GM19463 (cell line): ENCODE results near the gene CMTM6.
"Not testable (repeated sequence)": the region's sequence is repeated elsewhere in the genome, so short reads cannot be mapped to it uniquely, and the experiment has no call there.

Source experiments
- ATAC-seq: cut with Tn5 transposase; IDR thresholded peaks from one replicate; pipeline ENCODE4 v1.9.1; 2021; ENCODE audit warnings: mild to moderate bottlenecking, moderate library complexity; ENCODE audit not compliant: unreplicated experiment

The CMTM6 gene

DNA sequence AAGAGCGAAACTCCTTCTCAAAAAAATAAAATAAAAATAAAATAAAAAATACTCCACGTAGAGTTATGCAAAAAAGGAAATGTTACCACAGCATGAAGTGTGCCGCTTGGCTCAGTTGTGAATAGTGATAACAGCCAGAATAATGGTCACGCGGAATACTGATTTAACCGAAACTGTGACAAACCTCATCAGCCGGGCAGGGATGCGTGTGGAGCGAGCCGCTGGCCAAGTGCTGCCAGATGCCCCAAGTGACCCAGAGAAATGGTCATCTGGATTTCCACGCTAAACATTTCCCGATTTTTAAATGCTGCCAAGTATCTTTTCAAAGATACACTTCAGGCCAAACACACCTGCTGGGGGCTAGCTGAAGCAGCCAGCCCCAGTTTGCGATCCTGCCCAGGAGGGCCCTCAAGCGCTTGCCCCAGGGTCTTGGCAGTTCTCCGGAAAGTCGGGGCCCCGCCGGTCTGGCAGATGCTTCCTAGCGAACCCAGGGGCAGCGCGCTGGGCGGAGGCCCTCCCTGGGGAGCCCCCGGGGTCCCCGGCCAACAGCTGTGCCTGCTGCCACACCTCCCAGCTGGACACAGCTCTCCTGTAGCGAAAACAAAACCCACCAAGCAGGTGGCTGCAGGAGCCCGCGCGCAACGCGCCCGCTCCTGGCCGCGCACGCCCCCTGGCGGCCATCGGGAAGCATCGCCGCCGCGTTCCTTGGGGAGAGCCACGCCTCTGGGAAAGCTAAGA, 35.1 kb downstream of the CMTM6 start:
- peak; percentile 71 for ATAC-seq

DNA sequence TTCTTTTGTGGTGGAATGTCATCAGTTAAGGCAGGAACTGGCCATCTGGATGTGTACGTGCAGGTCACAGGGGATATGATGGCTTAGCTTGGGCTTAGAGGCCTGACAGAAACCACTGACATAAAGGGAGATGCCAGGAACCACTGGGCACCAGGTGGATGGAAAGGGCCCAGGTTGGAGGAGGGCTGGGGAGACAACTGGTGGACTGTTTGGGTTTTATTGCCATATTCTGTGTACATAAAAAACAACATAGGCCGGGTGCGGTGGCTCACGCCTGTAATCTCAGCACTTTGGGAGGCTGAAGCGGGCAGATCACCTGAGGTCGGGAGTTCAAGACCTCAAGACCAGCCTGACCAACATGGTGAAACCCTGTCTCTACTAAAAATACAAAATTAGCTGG, 35.8 kb downstream of the CMTM6 start:
- not testable (repeated sequence) for ATAC-seq

DNA sequence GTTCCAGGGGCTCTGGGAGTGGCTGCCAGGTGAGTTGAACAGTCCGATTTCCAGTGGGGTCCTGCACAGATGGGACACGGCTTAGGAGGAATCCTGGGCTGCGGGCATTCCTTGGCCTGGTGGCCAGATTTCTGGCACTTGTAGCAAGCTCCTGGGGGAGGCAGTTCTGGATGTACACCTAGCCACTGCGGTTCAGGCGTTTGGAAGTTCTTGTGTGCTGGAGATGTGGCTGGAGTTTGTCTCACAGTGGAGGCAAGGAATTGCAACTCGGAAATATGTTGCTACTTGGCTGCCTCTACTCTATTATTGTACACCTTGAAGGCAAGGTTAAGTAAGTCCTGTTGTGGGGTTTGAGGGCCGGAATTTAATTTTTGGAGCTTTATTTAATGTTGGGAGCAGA, 37.9 kb downstream of the CMTM6 start:
- not testable (repeated sequence) for ATAC-seq

DNA sequence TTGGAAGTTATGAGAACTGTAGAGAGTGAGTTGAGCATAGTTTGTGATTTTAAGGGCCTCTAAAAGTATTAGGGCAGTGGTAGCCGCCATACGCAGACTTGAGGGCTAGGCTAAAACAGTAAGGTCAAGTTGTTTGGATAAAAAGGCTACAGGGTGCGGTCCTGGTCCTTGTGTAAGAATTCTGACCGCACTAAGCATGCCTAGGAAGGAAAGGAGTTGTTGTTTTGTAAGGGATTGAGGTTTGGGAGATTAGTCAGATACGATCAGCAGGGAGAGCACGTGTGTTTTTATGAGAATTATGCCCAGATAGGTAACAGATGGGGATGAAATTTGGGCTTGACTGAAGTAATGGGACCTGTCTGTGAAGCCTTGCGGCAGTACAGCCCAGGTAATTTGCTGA, 39.2 kb downstream of the CMTM6 start:
- ATAC-seq, result not testable (repeated sequence)

DNA sequence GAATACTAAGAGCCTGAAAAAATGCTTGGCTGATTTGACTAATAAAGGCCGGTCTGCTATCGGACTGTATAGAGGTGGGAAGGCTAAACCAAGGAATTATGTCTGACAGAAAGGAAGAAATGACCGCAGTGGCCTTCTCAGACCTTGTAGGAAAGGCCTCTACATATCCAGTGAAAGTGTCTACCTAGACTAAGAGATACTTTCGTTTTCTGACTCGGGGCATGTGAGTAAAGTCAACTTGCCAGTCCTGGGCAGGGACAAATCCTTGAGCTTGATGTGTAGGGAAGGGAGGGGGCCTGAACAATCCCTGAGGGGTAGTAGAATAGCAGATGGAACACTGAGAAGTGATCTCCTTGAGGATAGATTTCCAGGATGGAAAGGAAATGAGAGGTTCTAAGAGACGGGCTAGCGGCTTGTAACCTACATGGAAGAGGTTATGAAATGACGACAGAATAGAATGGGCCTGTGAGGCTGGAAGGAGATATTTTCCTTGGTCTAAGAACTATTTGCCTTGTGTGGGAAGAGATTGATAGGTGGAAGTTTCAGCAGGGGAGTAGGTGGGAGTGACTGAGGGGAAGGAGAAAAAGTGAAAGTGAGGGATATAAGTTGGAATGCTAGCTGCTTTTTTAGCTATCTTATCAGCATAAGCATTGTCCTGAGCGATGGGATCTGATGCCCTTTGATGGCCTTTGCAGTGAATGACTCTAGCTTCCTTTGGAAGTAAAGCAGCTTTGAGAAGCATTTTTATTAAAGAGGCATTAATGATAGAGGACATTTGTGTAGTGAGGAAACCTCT, 40.3 kb downstream of the CMTM6 start:
- ATAC-seq, result not testable (repeated sequence)

DNA sequence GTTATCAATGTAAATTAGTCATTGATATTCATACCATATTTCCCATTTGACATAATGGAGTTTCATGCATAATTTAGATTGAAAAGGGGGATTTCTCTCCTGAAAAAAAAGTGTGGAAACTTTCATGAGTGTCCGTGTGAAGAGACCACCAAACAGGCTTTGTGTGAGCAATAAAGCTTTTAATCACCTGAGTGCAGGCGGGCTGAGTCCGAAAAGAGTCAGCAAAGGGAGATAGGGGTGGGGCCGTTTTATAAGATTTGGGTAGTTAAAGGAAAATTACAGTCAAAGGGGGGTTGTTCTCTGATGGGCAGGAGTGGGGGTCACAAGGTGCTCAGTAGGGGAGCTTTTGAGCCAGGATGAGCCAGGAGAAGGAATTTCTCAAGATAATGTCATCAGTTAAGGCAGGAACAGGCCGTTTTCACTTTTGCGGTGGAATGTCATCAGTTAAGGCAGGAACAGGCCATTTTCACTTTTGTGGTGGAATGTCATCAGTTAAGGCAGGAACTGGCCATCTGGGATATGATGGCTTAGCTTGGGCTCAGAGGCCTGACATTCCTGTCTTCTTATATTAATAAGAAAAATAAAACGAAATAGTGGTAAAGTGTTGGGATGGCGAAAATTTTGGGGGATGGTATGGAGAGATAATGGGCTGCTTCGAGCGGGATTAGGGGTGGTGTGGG, 41.7 kb downstream of the CMTM6 start:
- not testable (repeated sequence) for ATAC-seq

DNA sequence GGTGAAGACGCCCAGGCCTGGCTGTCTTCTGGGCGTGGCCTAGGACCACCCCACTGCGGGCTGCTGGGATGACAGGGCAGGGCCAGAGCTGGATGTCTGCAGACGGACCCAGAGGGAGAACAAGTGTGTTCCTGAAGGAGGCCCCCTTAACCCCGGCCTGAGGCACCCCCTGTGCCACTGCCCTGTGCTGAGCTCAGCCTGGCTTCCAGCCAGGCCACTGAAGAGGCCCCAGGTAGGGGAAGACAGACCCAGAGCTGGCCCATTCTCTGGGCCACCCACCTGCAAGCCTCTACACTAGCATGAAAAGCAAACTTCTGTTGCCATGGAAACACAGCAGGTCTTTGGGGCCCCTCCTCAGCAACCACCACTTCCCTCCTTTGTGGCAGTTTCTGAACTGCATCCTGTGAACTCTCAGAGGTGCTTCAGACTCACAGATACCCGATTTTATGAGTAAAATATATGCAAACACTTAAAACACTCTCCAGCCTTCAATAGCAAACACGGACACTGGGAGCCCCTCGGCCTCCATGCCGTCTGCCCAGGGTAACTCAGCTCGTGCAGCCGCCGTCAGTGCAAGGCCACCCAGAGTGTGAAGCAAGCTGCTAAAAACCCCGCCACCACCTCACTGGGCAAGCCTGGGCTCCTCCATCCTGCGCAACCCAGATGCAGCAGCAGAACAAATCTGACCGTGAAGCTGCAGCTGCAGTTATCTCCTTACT, 42.5 kb downstream of the CMTM6 start:
- ATAC-seq, result peak; percentile 79

DNA sequence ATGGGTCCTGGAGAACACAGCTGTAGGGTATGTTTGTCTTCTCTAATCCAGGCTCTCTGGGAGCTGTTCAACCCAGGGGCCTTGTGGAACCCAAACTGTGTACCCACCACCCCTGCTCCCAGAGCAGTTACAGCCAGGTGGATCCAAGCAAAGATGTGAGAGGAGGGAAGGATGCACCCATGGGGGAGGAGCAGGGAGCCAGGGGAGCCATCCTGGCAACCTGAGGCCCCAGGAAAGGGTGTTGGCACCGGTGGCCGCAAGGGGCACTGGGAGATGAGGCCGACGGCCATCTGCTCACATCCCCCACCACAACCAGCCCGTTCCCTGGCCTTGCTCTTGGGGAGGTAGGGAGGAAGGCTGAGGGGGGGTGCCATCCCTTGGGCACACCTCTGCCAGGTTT, 43.2 kb downstream of the CMTM6 start:
- ATAC-seq, result no peak

DNA sequence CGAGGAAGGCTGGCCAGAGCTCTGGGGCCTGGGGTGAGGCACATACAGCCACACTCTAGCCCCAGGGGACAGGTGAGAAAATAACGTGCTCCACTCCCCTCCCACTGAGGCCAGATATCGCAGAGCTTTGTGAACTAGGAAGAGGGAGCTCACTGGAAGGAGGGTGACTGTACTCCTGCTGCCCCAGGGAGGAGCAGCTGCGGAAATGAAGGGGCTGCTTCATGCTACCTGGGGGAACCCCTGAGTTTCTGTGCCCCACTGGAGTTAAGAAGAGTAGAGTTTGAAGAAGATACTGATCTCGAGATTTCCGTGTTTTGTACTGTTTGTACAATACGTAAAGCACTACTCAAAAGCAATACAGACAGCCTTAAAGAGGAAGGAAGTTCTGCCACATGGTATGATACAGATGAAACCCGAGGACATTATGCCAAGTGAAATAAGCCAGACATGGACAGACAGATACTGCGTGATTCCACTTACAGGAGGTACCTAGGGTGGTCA, 44.6 kb downstream of the CMTM6 start:
- no peak for ATAC-seq

DNA sequence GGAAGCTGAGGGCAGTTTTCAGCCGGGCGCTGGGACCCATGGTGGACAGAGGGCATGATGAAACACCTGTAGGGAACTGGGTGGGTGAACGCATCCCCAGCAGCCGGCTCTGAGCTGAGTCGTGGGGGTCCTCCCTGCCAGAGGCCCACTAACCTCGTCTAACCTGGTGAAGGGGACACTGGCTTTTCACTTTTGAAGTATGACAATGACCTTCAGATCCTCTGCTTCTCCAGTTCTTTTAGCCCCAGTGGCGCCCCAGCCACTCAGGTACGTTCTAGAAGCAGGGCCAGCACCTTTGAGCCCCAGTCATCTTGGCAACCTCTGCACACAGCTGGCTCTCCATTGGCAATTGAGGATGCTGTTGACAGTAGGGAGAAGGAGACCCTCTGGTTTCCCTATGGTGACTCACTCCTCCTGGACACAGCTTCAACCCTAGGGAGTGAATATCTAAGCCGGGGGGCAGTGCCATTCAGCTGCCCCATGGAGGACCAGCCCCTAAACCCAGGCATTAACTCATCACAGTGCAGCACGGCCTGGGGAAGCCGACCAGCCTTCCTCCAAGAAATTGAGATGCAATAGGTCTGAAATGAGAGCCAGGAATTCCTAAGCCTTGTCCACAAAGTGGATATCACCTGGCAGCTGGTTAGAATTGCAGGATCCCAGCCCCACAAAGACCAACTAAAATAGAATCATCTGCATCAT, 46.1 kb downstream of the CMTM6 start:
- ATAC-seq, result no peak

DNA sequence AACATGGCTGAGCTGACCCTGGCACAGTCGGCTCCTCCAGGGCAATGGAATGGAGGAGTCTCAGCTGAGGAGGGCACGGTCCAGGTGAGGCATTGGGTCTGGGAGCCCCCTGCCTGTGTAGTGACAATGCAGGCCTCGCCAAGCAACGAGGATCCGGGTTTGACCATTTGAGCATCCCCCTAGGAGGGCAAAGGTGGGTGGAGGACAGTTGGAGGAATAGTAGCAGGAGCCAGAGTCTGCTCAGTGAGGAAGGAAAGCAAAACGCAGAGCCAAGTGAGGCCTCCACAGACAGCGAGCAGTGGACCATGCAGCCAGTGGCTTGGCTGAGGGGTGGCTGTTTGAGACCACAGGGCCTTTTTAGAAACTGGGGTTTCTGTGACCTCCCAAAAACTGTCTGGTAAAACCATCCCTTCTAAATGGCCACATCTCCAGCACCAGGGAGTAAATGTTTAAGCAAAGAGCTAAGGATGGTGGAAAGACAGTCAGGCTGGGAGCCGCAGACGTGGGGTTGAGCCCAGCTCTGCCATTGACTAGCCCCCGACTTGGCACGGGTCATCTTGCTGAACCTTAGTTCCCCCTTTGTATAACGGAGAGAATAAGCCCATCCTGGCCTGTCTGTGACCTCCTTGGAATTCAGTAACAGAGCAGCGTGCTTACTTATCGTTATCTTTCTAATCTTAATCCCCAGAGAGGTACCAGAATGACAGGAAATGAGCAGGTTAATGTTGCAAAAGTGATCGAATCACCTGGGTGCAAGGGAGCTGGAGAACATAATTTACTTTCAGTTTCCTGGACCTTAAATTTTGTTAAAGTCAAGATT, 46.8 kb downstream of the CMTM6 start:
- ATAC-seq, result no peak

DNA sequence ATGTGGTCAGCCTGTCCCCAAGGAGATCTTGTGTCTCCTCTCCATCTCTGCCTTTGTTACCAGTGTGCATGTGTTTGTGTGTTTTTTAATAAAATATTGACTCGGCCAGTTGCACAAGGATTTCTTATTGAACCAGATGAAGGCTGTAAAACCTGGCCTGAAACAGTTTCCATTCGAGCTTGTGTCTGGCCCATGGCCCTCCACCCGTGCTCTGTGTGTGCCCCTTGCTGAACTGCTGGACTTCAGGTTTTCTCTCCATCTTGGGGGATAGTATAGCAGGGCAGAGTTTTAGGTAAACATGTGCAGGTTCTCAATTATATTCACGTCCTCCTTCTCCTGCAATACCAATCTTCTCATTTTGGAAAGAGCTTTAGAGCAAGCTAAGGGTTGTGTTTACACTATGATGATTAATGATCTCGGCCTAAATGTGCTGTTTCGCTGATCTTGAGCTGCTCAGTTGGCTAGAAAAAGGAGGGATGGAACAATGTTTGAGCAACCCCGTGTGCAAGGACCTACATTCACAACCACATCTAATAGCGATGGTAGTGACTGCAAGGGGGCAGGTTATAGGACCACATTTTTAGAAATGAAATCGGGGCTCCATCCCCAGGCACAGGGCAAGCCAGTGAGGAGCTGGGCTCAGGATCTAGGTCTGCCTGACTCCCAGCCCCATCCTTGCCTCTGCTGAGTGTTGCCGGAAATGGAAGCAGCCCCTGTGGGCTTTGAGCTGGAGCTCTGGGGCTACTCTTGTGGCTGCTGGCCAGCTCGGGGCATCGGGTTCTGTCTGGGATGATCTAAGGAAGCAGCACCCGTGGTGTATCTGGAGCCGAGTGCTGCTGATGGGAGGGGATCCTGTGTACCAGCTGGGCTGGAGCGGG, 47.7 kb downstream of the CMTM6 start:
- ATAC-seq, result no peak

DNA sequence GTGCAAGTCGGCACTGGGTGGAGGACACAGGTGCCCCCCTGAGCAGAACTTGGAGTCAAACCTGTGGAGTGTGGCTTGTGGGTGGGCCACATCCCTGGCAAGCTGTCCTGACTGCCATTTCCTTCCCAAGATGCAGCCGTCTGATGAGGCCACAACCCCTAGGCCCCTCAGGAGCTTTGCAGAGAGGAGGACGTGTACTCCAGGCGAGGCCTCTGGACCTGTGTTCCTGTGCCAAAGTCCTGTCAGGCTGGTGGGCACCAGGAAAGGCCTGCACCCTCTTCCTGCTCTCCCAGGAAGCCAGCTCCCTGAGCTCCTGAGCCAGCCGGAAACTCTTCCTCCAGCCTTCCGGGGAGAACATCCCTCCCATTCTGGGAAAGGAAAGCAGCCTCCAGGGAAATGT, 48.5 kb downstream of the CMTM6 start:
- ATAC-seq, result no peak

DNA sequence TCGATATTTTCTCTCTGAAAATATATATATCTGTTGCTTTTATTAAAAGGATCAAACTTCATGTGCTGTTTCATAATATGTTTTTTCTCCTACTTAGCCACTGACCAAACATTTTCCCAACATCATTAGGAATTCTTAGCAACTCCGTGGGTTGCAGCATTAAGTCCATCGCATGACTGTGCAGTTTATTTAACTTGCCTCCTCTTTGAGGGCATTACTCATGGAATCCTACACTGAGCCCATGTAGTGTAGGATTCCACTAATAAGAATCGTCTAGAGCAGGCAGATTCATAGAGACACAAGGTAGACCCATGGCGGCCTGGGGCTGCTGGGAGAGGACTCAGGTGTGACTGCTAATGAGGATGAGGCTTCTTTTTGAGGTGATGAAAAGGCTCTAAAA, 49.3 kb downstream of the CMTM6 start:
- ATAC-seq, result no peak

DNA sequence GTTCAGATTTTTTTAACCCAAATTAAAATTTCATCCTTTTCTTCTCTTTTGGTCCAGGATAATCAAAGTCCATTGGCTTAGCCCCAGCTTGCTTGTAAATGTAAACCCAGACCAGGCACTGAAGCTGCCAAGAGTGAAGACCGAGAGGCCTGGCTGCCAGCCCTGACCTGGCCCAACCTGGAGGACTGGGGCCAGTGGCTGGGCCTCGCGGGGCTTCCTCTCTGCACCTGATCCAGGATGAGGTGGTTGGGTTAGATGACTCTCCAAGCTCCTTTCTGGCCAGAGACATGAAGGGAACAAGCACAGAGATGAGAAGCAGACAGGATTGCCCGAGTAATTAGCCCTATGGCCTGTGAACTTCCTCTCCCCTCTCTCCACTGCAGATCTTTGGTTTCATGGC, 50.6 kb downstream of the CMTM6 start:
- no peak for ATAC-seq

DNA sequence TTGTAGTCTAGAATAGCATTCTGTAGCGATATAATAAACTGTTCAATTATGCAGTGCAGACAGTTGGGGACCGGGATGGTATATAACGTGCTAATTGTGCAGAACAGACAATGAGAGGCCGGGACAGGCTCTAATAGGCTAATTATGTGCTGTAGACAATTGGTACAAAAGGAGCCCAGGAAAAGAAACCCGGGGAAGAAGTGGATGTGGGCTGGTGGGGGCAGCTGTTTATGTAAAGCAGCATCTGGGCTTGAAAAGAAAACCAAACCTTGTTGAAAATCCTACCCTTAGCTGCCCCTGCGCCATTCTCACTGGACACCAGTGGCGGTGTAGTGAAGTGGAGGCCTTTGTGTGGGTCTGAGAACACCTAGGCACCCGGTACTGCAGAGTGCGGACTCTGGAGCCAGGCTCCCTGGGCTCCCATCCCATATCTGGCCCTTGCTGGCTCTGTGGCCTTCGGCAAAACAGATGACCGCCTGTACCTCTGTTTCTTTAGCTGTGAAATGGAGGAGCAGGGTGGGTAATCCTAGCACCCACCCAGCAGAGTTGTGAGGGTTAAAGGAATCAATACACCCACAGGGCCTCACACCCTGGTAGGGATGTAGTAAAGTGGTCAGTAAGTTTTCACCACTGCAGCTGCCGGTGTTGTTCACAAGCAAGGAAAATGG, 51.5 kb downstream of the CMTM6 start:
- ATAC-seq, result no peak

DNA sequence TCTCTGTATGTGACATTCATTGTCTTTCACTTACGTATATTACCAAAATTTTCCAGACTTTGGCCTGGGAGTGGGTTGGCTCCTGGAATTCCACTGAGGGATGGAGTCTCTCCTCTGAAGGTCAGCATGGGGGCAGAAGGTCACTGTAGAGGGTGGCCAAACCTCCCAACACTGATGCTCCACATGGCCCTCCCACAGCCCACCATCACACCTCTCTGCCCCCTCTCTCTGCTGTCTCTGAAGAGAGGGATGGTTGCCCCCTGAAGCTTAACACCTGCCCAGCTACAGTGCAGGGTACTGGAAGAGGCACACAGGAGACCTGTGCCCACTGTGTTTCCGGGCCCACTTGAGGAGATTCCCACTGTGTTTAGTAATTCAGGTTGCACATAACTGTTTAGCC, 52.2 kb downstream of the CMTM6 start:
- ATAC-seq, result no peak

DNA sequence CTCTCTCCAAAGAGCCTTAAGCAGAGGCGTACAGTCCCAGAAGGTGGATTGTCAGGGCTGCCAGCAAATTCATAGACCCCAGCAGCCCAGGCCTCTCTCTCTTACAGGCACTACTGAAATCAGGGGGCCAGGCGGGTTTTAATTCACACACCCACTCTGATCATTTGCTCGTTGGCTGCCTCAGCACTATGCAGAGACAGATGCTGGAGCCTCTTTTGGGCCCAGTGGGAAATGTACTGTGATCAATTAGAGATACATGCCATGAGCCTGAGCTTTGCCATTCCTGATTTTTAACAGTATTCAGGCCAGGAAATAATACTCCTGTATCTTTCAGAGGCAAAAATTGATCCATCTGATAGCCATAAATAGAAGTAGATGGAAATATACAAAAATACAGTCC, 53.0 kb downstream of the CMTM6 start:
- ATAC-seq, result no peak
